NCI-H1417 (cell line): ENCODE data around the gene KLC3.
"Not testable (repeated sequence)": the region's sequence is repeated elsewhere in the genome, so short reads cannot be mapped to it uniquely, and the experiment has no call there.

Source experiments
- DNase-seq, 3 experiments: peaks; one replicate each; lab custom pipeline; 2025; lab: John Stamatoyannopoulos, UW

KLC3 gene

GRCh38 chr19:45340232-45340898, at the start of gene KLC3:
Gene KLC3 (plus strand): TSS chr19:45340750. CDS start chr19:45345542, 4,792 bp downstream.
- DNase-seq: peak; percentile 59 to 72 (median 60)

GRCh38 chr19:45291834-45292233, 48.7 kb upstream of the KLC3 start:
- DNase-seq: no peak

- DNase-seq: no peak
Measured at GRCh38 chr19:45293682-45294081, 46.9 kb upstream of the KLC3 start.

GRCh38 chr19:45294291-45295029, 46.1 kb upstream of the KLC3 start:
- no peak for DNase-seq

- no peak for DNase-seq
Measured at GRCh38 chr19:45295873-45296272, 44.7 kb upstream of the KLC3 start.

- no peak for DNase-seq
Measured at GRCh38 chr19:45296355-45296754, 44.2 kb upstream of the KLC3 start.

GRCh38 chr19:45297674-45298073, 42.9 kb upstream of the KLC3 start:
- DNase-seq: no peak

GRCh38 chr19:45298264-45298663, 42.3 kb upstream of the KLC3 start:
- DNase-seq: no peak

GRCh38 chr19:45299719-45300118, 40.8 kb upstream of the KLC3 start:
- no peak for DNase-seq

- DNase-seq: no peak
Measured at GRCh38 chr19:45302416-45302815, 38.1 kb upstream of the KLC3 start.

- no peak for DNase-seq
Measured at GRCh38 chr19:45303269-45304060, 37.1 kb upstream of the KLC3 start.

- no peak for DNase-seq
Measured at GRCh38 chr19:45304141-45304926, 36.2 kb upstream of the KLC3 start.

- DNase-seq: no peak
Measured at GRCh38 chr19:45305007-45305406, 35.5 kb upstream of the KLC3 start.

- DNase-seq: no peak
Measured at GRCh38 chr19:45305421-45305820, 35.1 kb upstream of the KLC3 start.

GRCh38 chr19:45306040-45306439, 34.5 kb upstream of the KLC3 start:
- DNase-seq: no peak

- peak in 1 of 3 experiments; percentile 28 for DNase-seq
Measured at GRCh38 chr19:45306518-45307027, 34.0 kb upstream of the KLC3 start.

GRCh38 chr19:45307361-45307760, 33.2 kb upstream of the KLC3 start:
- DNase-seq: no peak

- not testable (repeated sequence) for DNase-seq
Measured at GRCh38 chr19:45309322-45309721, 31.2 kb upstream of the KLC3 start.

- DNase-seq: no peak
Measured at GRCh38 chr19:45311621-45312020, 28.9 kb upstream of the KLC3 start.

- not testable (repeated sequence) for DNase-seq
Measured at GRCh38 chr19:45312285-45312684, 28.3 kb upstream of the KLC3 start.

- no peak for DNase-seq
Measured at GRCh38 chr19:45314708-45315245, 25.8 kb upstream of the KLC3 start.
